Stimulated activated CD4-positive, alpha-beta T cell treated with anti-CD3 and anti-CD28 coated beads, Interleukin-1b, Interleukin-23, amount 100 ng/mL, for 1 hour (primary cell): Measurements from ENCODE around the gene SPDYE4.

Source experiments
- DNase-seq, 2 donors: peaks; one replicate each; pipeline ENCODE4 v3.0.0-alpha.2; 2020; ENCODE audit warnings: low read depth in 2 of 2

The SPDYE4 gene

DNA sequence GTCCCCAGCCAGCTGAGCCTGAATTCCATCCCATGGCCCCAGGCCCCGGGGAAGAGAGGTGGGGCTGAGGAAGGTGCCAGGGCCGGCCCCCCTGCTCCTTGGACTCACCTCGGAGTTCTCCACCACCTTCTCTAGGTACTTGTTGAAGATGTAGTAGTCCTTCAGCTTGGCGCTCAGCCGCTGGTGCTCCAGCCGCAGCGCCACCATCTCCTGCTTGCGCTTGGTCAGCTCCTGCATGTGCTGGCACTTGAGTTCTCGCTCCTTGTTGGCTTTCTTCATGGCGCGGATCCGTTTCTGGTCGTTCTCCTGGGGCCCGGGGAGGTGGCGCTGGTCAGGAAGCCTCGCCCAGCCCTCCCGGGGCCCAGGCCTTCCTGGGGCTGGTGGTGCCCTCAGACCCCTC is 17.0 kb downstream of the SPDYE4 start:
- no peak for DNase-seq

DNA sequence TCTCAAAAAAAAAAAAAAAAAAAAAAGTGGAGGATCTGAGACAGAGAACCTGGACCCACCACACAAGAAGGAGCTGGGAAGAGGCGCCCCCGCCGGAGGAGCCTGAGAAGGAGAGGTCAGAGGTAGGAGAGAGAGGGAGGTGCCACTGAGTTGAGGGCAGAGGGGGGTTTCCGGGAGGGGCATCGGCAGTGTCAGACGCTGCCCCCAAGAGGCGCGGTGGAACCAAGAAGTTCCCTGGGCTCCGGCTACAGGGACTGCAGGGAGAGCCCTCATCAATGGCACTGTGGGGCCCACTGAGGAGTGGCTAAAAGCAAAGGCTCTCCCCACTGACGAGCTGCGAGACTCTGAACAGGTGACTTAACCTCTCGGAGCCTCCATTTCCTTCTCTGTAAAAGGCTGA is 17.9 kb downstream of the SPDYE4 start:
- DNase-seq: no peak

DNA sequence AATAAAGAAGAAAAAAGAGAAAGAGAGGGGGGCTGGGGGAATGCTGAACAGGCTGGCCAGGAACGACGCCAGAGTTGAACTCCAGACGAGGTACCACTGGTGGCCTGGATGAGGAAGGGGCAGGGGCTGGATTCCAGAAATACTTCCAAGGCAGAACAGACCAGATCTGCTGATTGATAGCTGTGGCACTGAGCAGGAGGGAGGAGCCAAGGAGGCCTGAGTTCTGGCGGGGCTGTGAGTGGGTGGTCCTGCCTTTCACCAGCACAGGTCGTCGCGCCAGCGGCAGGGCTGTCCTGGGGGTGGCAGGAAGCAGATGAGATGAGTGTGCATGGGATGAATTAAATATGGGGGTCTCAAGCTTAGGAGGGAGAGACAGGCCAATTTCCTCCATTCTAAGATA is 19.2 kb downstream of the SPDYE4 start:
- no peak for DNase-seq

DNA sequence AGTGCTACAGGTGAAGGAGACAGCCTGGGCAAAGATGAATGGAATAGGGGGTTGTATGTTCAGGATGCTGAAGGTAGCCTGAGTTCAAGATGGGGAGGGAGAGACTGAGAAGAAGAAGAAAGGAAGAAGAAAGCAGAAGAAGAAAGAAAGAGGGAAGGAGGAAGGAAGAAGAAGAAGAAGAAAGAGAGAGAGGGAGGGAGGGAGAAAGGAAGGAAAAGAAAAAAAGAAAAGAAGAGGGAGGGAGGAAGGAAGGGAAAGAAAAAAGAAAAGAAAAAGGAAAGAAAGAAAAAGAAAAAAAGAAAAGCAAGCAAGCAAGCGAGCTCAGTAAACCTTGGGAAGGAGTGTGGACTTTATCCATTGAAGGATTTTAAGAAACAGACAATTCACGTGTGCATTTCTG is 21.6 kb downstream of the SPDYE4 start:
- no peak for DNase-seq

DNA sequence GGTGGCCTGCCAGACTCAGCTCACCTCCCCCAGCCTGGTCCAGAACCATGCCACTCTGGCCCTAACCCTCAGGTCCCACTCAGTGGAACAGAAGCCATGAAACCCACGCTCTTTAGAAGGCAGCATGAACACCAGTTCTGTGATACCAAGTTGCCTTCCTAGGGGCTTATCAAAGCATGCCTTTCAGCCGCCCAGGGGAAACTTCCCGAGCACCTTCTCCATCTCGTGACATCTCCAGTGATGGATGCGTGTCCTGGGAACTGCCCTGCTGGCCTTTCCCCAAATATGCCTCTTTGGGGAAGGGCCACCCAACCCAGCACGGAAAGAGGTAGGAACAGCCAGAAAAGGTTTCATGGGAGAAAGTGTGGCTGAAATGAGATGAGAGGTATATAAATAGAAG is 22.0 kb downstream of the SPDYE4 start:
- no peak for DNase-seq

DNA sequence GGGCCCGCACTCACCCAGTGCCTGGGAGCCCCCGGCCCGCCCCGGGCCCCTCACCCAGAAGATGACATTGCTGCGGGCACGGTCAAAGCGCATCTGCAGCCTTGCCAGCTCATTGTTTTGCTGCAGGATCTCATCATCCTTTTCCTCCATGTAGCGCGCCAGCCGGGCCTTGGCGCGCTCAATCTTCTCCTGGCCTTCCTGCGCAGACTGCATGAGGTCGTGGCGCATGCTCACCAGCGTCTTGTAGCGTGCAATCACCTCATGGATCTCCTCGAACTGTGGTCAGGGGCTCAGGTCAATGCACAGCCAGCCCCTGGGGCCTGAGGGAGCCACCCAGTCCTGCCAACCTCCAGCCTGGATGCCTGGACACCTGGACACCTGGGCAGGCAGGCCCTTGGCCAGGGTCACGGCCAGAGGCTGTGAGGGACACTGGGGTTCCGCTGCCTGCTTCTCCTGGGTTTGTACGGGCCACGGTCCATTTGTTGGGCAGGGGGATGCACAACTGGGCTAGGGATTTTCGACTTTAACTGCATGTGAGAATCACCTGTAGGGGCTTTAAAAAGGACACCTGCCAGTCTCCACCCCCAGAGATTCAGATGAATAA is 22.9 kb downstream of the SPDYE4 start:
- no peak for DNase-seq

DNA sequence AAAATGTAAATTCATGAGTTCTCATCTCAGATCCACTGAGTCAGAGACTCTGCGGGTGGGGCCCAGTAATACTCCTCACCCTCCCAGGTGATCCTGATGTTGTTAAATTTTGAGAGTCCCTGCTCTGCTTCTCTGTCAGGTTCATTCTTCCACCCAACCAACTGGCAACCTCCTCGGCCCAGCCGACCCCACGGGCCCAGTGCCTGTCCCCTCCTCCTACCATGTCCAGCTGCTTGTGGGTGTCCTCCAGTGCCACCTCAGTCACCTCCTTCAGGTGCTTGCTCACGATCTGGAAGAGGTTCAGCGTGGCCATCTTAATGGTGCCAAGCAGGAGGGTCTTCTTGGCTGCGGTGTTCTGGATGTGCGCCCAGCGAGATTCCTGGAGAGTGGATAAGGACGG is 23.5 kb downstream of the SPDYE4 start:
- DNase-seq: no peak

DNA sequence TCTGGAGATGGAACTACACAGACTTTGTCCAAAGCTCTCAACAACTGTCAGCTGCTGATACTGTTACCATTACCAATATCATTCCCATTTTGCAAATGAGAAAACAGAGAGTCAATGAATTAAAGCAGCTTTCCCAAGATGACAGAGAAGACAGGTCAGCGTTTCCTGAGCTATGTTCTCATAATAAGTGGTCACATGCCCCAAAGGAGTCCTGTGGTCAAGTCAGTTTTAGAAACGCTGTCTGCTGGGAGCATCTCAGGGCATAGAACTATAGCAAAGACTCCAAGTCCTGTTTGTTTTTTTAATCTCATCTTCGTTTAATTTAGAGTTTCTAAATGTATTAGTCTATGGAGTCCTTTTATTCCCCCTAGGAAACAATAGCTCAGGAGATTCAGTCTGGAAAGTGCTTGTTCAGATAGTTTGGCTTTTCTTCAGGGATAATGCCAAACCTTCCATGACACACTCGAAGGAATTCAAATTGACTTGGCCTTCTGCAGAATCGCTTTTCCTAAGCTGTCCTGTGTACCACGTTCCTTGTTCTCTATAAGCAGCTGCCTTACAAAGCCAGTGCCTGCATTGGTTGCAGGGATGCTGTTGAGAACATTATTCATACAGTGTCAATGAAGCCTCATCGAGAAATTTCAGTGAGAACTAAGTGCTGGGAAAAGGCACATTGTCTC is 25.8 kb downstream of the SPDYE4 start:
- DNase-seq: no peak

DNA sequence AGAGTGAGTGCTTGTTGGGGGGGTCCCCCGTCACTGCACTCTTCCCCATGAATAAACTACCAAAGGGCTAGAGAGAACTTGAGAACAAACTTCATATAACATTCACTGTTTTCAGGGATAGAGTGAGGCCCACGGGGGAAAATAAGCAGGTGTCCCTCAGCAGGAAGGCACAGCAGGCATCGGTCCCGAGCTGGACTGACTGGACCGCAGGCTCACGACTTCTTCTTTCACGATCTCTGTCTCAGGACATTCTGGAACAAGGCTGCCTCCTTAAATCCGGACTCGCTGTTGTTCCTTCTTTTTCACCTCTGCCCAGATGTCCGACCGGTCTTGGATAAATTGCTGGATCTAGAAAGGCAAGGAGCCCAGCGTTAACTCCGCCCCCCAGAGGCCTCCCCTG is 28.5 kb downstream of the SPDYE4 start:
- no peak for DNase-seq

DNA sequence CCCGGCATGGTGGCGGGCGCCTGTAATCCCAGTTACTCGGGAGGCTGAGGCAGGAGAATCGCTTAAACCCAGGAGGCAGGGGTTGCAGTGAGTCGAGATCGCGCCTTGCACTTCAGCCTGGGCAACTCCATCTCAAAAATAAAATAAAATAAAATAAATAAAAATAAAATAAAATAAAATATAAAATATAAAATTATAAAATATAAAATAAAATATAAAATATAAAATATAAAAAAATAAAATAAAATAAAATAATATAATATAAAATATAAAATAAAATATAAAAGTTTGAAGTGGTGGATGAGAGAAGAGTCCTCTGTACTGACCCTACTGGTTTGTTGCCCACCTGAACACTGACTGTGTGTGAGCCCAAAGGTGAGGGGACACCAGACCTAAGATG is 28.9 kb downstream of the SPDYE4 start:
- DNase-seq: no peak

DNA sequence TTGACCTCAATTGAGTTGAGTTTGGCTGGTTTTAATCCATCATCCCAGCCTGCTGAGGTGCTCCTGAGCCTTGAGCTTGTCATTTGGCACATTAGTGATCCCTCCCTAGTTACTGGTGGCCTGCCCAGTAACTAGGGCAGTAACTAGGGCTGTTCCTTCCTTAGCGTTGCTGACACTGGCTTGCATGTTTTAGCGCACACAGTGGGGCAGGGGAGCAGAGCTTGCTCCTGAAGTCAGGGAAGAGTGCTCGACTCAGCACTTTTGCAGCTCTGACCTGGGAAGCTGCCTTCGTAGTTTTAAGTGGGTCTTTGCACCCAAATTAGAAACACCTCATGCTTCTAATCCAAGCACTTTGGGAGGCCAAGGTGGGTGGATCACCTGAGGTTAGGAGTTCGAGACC is 29.4 kb downstream of the SPDYE4 start:
- no peak for DNase-seq

DNA sequence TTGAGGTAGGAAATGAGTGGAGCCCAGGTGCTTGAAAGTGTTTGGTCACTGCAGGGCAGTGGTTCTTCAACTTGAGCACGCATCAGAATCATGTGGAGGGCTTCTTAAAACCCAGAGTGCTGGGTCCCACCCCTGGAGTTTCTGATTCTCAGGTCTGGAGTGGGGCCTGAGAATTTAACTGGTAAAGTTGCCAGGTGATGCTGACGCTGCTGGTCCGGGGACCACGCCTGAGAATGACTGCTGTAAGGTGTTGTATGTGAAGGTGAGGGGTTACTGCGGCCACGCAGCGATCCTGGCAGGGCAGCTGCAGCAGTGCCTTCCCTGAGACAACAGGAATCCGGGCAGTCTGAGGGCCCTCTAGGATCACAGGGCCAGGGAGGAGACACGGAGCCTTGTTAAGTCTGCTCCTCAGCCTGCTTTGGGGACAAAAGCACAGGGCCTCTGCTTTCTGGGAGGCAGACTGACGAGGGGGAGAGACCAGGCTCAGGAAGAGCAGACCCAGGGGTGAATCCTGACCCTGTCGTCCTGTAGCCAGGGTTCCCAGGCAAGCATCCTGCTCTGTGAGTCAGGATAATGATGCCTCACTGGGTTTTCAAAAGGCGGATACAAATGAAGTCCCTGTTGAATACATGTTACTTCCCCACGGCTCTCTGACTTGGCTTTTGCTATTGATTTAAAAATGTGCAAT is 30.0 kb downstream of the SPDYE4 start:
- no peak for DNase-seq

DNA sequence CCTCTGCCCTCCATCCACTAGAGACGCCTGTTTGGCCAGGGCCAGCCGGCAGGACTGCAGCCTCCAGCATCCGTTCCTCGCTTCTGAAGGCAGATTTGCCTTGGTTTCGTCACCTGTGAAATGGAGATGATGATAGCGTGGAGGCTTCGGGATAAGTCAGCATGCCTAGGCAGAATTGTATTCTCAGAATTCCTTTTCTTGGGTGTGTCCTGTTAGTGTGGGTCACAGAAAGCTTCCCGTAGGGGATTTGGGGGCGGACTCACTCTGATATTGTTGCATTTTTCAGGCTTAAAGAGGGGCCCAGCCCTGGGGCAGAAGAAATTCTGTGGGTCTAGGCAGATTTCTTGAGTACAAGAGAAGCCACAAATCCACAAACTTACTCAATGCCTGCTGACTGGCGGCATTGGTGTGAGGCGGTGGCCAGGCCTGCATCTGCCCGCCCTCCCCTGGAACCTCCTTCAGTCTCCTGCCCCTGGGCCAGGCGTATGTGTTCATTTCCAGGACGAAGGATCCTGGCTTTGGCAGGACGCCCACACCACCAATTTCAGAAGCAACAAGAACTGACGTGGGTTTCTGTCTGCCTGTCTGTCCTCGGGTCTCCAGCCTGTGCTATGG is 31.3 kb downstream of the SPDYE4 start:
- no peak for DNase-seq

DNA sequence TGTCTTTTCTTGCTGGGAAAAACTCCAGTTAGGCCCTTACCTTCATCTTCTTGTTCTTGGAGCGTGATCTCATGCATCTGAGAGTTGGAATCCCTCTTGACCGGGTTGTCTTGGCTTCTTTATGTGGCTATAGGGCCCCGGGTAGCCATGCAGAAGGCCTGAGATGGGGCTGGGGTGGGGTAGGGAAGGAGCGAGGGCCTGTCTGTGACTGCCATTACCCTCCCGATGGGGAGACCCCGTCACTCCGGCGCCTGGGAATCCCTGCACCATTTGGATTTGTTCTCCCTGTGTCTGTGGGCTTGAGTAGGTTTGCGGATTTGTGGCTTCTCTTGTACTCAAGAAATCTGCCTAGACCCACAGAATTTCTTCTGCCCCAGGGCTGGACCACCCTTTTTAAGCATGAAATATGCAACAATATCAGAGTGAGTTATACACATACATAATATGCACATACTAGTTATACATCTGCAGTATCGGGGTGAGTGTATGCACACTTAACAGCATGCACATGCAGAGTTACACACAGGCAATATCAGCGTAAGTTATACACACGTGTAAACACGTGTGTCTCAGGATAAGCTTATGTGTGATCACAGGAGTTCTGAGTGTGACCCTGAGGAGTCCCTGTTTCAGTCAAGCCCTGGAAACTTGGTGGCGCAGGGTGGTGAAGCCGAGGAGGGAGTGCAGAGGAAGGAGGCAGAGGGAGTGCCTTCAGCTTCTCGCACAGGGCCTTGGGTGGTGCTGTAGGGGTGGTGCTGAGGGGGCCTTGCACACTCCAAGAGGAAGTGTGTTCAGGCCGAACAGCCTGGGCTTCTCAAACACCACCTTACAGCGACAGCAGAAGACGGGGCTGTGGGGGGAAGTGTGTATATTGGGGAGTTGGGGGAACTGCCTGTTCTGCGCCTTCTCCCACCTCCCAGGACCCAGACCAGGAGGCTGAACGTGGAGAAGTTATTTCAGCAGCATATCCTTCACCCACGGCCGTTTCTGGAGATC is 32.2 kb downstream of the SPDYE4 start:
- DNase-seq: no peak

DNA sequence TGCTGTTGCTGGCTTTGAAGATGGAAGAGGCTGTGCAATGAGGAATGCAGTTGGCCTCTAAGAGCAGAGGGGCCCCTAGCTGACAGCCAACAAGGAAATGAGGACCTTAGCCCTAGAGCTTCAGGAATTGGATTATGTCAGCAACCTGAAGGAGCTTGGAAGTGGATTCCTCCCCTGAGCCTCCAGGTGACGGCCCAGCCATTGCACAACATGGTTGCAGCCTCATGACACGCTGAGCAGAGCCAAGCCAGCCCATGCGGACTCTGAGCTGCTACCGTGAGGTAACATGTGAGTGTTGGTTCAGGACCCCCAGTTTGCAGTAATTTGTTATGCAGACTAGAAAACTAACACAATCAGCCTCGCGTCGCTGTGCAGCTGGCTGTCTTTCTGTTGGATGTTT is 33.9 kb downstream of the SPDYE4 start:
- no peak for DNase-seq

DNA sequence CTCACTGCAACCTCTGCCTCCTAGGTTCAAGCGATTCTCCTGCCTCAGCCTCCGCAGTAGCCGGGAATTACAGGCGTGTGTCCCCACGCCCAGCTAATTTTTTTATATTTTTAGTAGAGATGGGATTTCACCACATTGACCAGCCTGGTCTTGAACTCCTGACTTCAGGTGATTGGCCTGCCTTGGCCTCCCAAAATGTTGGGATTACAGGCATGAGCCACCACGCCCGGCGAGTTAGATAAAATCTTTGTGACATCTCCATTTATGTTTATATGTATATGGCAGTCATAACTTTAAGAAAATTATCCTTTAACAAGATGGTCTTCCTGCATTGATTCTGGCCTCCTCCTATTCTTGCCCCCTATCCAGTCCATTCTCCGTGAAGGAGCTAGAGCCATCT is 37.8 kb downstream of the SPDYE4 start:
- DNase-seq: no peak

DNA sequence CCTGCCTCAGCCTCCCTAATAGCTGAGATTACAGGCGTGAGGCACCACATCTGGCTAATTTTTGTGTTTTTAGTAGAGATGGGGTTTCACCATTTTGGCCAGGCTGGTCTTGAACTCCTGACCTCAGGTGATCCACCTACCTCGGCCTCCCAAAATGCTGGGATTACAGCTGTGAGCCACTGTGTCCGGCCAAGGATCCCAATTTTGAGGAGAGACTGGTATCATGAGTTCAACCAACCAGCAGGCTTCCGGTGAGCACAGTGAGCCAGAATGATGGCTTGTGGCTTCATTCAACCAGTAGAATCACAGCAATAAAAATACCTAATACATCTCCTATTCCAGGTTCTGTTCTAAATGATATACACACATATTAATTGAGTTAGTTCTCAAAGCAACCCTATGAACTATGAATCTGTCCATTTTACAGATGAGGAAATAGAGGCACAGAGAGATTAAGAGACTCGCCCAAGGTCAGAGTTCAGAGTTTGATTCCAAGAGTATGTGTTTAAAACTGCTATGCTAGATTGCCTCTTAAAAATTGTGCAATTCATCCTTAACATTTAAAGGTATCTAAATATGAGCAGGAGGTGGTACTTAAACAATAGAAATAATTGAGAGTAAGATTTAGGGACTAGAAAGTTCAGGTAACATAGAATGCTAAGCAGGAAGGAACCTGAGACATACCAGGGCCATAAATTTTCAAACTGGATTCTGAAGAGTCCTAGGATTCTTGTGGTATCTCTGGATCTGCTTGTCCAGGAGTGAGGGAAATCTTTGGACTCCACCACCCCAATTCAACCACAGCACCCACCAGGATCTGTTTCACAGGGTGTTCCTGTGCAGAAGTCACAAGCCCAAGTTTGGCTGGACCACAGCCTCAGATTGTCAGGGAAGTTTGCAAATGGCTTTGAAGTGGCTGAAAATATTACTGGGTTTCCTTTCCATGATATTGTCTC is 38.8 kb downstream of the SPDYE4 start:
- DNase-seq: no peak

DNA sequence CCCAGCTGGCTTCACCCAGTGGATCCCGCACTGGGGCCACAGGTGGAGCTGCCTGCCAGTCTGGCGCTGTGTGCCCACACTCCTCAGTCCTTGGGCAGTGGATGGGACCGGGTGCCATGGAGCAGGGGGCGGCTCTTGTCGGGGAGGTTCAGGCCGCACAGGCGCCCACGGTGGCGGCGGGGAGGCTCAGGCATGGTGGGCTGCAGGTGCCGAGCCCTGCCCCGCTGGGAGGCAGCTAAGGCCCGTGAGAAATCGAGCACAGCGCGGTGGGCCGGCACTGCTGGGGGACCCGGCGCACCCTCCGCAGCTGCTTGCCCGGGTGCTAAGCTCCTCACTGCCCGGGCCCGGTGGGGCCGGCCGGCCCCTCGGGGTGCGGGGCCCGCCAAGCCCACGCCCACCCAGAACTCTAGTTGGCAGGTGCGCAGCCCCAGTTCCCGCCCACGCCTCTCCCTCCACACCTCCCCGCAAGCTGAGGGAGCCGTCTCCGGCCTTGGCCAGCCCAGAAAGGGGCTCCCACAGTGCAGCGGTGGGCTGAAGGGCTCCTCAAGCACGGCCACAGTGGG is 40.3 kb downstream of the SPDYE4 start:
- no peak for DNase-seq

DNA sequence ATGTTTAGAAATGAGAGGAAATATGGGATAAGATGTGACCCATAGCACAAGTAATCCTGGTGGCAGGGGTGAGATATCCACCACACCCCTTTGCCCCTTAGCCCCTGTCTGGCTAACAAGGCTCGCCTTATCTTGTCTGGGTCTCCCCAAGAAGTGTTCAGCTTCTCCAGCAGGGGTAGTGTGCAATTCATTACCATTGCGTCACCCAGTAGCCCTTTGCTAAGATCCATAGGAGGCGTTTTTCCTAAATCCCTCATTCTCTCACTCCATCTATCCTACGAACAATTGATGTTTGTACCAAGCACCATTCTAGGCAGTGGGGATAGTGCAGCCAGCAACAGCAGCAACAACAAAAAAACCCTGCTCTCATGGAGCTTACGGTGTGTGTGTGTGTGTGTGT is 44.5 kb downstream of the SPDYE4 start:
- no peak for DNase-seq

DNA sequence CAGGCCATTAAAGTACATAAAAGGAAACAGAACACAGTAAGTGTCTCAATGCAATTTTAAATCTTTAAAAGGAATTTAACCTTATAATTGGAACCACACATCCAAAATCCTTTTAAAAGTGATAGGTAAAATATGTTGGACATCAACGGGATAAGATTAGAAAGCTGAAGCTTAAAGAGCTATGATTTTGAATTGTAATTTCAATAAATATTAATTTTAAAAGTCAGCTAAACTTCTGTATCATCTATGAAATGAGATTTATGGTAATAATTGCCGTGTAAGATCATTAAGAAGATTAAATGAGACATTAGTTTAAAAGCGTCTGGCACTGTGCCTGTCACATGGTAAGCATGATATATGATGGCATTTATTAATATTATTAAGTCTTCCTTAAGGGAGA is 45.0 kb downstream of the SPDYE4 start:
- no peak for DNase-seq
